Neuron (in vitro differentiated cells): ENCODE measurements around the gene LLPH.

Source experiments
- H2AFZ ChIP-seq: one replicate; pipeline ENCODE4 v1.6.1; 2013; ENCODE audit warnings: low read depth, mild to moderate bottlenecking, inconsistent platforms, low read length, moderate library complexity
- H3K27me3 ChIP-seq: one replicate; pipeline ENCODE4 v1.6.1; 2013; ENCODE audit warnings: low read length; ENCODE audit not compliant: insufficient read depth
- H3K36me3 ChIP-seq: one replicate; pipeline ENCODE4 v1.6.1; 2013; ENCODE audit warnings: low read length; ENCODE audit not compliant: insufficient read depth
- H3K4me1 ChIP-seq: one replicate; pipeline ENCODE4 v1.6.1; 2013; ENCODE audit warnings: low read length; ENCODE audit not compliant: insufficient read depth
- H3K4me3 ChIP-seq: 2 replicates; pipeline ENCODE4 v1.5.1; 2013; ENCODE audit warnings: mild to moderate bottlenecking, low read length, moderate library complexity
- H3K9me3 ChIP-seq: one replicate; pipeline ENCODE4 v1.6.1; 2013; ENCODE audit warnings: low read length

LLPH gene

GRCh38 chr12:66159123-66159522 is 28.6 kb upstream of the LLPH start:
- Histone ChIP-seq H3K9me3 (no peaks in the 10 kb centered on the region), H3K4me1 (no peaks in the 10 kb centered on the region), H3K4me3 (no peak overlapping the region), H2AFZ (no peak overlapping the region), H3K27me3 (no peaks in the 10 kb centered on the region), H3K36me3 (no peaks in the 10 kb centered on the region)

GRCh38 chr12:66156654-66157053 is 26.1 kb upstream of the LLPH start:
- no peak overlapping the region for H3K4me3 ChIP-seq
- H2AFZ ChIP-seq, result no peak overlapping the region
- H3K9me3 ChIP-seq, result no peaks in the 10 kb centered on the region
- no peaks in the 10 kb centered on the region for H3K4me1 ChIP-seq
- H3K36me3 ChIP-seq, result no peaks in the 10 kb centered on the region
- H3K27me3 ChIP-seq, result no peaks in the 10 kb centered on the region

GRCh38 chr12:66154776-66155175 is 24.2 kb upstream of the LLPH start:
- no peaks in the 10 kb centered on the region for H3K4me1 ChIP-seq
- H3K36me3 ChIP-seq, result no peaks in the 10 kb centered on the region
- H2AFZ ChIP-seq, result no peak overlapping the region
- no peaks in the 10 kb centered on the region for H3K27me3 ChIP-seq
- no peak overlapping the region for H3K4me3 ChIP-seq
- no peaks in the 10 kb centered on the region for H3K9me3 ChIP-seq

GRCh38 chr12:66152732-66153131 is 22.2 kb upstream of the LLPH start:
- Histone ChIP-seq H3K4me1 (no peaks in the 10 kb centered on the region), H3K27me3 (no peaks in the 10 kb centered on the region), H3K36me3 (peaks cover 2% of the 10 kb centered on the region), H3K4me3 (no peak overlapping the region), H2AFZ (no peak overlapping the region), H3K9me3 (no peaks in the 10 kb centered on the region)

- Histone ChIP-seq H2AFZ (no peak overlapping the region), H3K4me1 (no peaks in the 10 kb centered on the region), H3K9me3 (no peaks in the 10 kb centered on the region), H3K4me3 (no peak overlapping the region), H3K36me3 (peaks cover 2% of the 10 kb centered on the region), H3K27me3 (no peaks in the 10 kb centered on the region)
These were observed 19.3 kb upstream of the LLPH start for GRCh38 chr12:66149702-66150398.

- no peak overlapping the region for H3K4me3 ChIP-seq
- H2AFZ ChIP-seq, result no peak overlapping the region
- H3K9me3 ChIP-seq, result peaks cover 6% of the 10 kb centered on the region
- H3K36me3 ChIP-seq, result peaks cover 4% of the 10 kb centered on the region
- no peaks in the 10 kb centered on the region for H3K27me3 ChIP-seq
- no peaks in the 10 kb centered on the region for H3K4me1 ChIP-seq
These were observed 14.5 kb upstream of the LLPH start for GRCh38 chr12:66144791-66145754.

GRCh38 chr12:66143868-66144267 is 13.3 kb upstream of the LLPH start:
- Histone ChIP-seq H3K9me3 (peaks cover 8% of the 10 kb centered on the region), H2AFZ (no peak overlapping the region), H3K36me3 (peaks cover 4% of the 10 kb centered on the region), H3K27me3 (no peaks in the 10 kb centered on the region), H3K4me3 (no peak overlapping the region), H3K4me1 (no peaks in the 10 kb centered on the region)

GRCh38 chr12:66142826-66143225 is 12.3 kb upstream of the LLPH start:
- H2AFZ ChIP-seq, result no peak overlapping the region
- H3K36me3 ChIP-seq, result peaks cover 2% of the 10 kb centered on the region
- H3K27me3 ChIP-seq, result no peaks in the 10 kb centered on the region
- H3K4me3 ChIP-seq, result no peak overlapping the region
- H3K9me3 ChIP-seq, result peaks cover 8% of the 10 kb centered on the region
- H3K4me1 ChIP-seq, result no peaks in the 10 kb centered on the region

- Histone ChIP-seq H2AFZ (no peak overlapping the region), H3K4me1 (no peaks in the 10 kb centered on the region), H3K4me3 (no peak overlapping the region), H3K27me3 (no peaks in the 10 kb centered on the region), H3K9me3 (peaks cover 8% of the 10 kb centered on the region), H3K36me3 (peaks cover 2% of the 10 kb centered on the region)
These were observed 10.7 kb upstream of the LLPH start for GRCh38 chr12:66141299-66141698.

GRCh38 chr12:66140731-66141130 is 10.2 kb upstream of the LLPH start:
- no peaks in the 10 kb centered on the region for H3K27me3 ChIP-seq
- H3K4me3 ChIP-seq, result no peak overlapping the region
- no peak overlapping the region for H2AFZ ChIP-seq
- H3K4me1 ChIP-seq, result no peaks in the 10 kb centered on the region
- H3K36me3 ChIP-seq, result peaks cover 4% of the 10 kb centered on the region
- H3K9me3 ChIP-seq, result peaks cover 8% of the 10 kb centered on the region

- no peaks in the 10 kb centered on the region for H3K27me3 ChIP-seq
- no peak overlapping the region for H3K4me3 ChIP-seq
- H3K36me3 ChIP-seq, result peaks cover 4% of the 10 kb centered on the region
- H2AFZ ChIP-seq, result no peak overlapping the region
- no peaks in the 10 kb centered on the region for H3K4me1 ChIP-seq
- peaks cover 8% of the 10 kb centered on the region for H3K9me3 ChIP-seq
These were observed 8.8 kb upstream of the LLPH start for GRCh38 chr12:66139328-66139727.

GRCh38 chr12:66137937-66138336 is 7.4 kb upstream of the LLPH start:
- Histone ChIP-seq H3K9me3 (peaks cover 8% of the 10 kb centered on the region), H3K4me3 (no peak overlapping the region), H3K36me3 (peaks cover 7% of the 10 kb centered on the region), H3K4me1 (no peaks in the 10 kb centered on the region), H2AFZ (no peak overlapping the region), H3K27me3 (no peaks in the 10 kb centered on the region)

GRCh38 chr12:66132408-66132807 is 1.9 kb upstream of the LLPH start:
- H3K27me3 ChIP-seq, result no peaks in the 10 kb centered on the region
- no peaks in the 10 kb centered on the region for H3K9me3 ChIP-seq
- H3K36me3 ChIP-seq, result peaks cover 19% of the 10 kb centered on the region
- H3K4me3 ChIP-seq, result no peak overlapping the region
- H3K4me1 ChIP-seq, result peaks cover 17% of the 10 kb centered on the region
- no peak overlapping the region for H2AFZ ChIP-seq
